ENCODE measurements around the gene PGGHG.

DNA sequence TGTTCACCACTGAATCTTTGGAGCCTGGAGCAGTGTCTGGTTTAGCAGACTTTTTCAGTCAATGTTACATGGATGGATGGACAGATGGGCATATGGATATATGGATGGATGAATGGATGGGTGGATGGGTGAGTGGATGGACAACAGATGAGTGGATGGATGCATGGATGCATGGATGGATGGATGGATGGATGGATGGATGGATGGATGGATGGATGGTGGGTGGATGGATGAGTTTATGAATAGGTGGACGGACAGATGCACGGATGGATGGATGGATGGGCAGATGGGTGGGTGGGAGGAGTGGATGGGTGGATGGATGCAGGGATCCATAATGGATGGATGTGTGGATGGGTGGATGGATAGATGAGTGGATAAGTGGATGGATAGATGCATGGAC lies 33.1 kb upstream of the PGGHG start:
- TF ChIP-seq POLR2A (IDR thresholded peaks at IDR 0.05) (no peak), POLR2AphosphoS5 (IDR thresholded peaks at IDR 0.05) (no peak)
- TF ChIP-seq, protein P1, sequence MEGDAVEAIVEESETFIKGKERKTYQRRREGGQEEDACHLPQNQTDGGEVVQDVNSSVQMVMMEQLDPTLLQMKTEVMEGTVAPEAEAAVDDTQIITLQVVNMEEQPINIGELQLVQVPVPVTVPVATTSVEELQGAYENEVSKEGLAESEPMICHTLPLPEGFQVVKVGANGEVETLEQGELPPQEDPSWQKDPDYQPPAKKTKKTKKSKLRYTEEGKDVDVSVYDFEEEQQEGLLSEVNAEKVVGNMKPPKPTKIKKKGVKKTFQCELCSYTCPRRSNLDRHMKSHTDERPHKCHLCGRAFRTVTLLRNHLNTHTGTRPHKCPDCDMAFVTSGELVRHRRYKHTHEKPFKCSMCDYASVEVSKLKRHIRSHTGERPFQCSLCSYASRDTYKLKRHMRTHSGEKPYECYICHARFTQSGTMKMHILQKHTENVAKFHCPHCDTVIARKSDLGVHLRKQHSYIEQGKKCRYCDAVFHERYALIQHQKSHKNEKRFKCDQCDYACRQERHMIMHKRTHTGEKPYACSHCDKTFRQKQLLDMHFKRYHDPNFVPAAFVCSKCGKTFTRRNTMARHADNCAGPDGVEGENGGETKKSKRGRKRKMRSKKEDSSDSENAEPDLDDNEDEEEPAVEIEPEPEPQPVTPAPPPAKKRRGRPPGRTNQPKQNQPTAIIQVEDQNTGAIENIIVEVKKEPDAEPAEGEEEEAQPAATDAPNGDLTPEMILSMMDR (IDR thresholded peaks at IDR 0.05 in 8 of 11, conservative IDR thresholded peaks at IDR 0.05 in 3 of 11): no peak

Data from spleen (tissue), 7 donors.